Stimulated activated CD8-positive, alpha-beta memory T cell treated with anti-CD3 and anti-CD28 coated beads, Interleukin-12 subunit alpha, Interleukin-12 subunit beta, amount 100 ng/mL, for 24 hours (primary cell): ENCODE measurements around the gene SLC9A5.
A peak's percentile ranks its signal among the peaks of the same experiment; 100 is the strongest.

Experiments
- DNase-seq: peaks from one replicate; pipeline ENCODE4 v3.0.0-alpha.2; 2020; ENCODE audit errors: extremely low read depth

SLC9A5 gene

DNA sequence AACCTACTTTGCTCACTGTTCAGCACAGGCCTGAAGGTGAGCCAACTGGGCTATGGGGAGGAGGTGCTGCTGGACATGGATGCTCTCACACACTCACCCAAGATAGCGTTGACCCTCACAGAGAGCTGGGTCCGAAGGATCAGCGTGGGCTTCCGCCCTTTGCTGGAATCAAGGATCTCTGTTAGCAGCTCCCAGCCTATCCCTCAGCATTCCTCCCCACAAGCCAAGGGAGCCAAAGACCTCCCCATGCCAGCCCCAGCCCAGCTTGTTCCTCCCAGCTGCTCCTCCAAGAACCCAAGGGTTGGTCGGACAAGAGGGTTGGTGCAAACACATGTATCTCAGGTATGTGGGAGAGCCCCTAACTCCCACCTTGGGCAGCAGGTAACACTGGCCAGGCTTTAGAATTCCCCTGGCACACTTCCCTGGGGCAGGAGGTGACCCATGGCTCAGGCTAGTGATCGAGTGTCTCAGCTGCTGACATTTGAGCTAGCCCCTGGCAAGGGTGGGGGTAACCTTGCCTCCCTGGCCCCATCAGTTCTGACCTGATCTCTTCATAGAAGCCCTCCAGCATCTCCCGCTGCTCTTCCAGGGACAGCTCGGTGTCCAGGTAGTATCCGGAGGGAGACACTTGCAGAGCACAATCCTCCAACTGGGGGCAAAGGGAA is 9.8 kb upstream of the SLC9A5 start:
- no peak for DNase-seq

DNA sequence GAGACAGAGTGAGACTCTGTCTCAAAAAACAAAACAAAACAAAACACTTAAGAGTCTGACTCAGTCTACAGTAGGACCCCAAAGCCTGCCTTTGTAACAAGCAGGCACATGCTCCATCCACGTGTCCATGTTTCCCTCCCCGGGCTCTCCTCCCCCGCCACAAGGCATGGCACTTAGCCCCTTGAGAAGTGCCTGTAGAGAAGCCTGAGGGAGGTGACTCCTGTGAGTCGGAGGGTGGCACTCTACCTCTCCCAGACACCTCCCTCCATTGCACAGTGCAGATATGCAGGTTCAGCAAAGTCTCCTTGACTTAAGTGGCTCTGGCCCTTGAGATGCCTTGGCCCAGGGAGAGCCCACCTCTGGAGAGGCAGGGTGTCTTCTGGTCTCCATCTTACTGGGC is 8.3 kb upstream of the SLC9A5 start:
- no peak for DNase-seq

DNA sequence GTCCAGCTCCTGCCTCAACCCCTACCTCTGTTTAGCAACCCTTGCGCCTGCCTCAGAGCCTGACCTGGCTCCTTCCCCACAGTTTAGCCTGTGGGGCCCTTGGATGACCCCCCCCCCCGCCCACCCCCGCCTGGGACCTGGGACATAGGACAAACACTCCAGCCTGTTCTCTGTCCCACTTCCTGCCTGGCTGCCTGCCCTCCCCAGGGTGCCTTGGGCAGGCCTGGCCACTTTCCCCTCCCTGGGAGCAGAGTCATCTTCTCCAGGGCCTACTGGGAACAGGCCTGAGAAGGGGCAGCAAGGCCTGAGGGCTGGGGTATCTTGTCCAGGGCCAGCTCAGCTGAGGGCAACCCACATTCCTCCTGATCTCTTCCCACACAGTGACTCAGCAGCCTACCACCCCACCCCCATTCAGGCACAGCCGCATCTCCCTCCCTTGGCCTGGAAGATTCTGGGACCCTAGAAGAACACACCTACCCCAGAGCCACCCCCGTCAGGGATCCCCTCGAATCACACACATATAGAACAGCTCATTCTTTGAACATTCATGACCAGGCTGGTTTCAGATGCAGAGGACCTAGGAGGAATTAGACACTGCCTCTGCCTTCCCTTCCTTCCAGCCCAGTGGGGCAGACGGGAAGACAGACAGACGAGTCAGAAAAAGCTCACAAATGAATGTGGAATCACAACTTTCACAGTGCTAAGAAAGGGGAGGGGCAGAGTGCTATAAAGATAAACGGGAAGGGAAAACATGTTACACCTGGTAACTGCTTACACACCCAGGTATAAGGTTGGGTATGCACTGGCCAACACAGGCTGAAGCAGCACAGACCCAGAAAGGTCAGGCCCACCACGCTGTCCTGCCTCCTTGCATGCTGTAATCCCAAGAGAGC is 7.5 kb upstream of the SLC9A5 start:
- no peak for DNase-seq

DNA sequence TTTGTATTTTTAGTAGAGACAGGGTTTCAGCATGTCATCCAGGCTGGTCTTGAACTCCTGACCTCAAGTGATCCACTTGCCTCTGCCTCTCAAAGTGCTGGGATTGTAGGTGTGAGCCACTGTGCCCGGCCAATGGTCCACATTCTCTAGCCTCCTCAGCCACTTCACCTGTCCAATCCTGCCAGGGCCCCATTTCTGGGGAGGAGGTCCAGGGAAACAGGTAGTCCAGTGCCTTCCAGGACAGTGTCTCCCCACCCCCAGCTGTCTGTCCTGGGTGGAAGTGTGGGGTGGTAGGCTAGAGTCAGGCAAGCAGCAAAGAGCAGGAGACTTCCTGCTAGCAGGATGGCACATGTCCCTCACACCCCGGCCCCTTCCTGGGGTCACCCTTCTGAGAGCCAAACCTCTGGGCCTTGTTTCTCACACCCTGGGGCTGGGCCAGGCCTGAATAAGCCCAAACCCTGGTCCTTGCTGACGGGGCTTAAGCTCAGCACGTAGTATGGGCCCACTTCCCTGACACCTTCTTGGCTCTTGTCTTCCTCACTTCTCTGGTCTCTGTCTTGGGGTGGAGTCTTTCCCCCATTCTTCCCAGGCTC is 6.5 kb upstream of the SLC9A5 start:
- no peak for DNase-seq

DNA sequence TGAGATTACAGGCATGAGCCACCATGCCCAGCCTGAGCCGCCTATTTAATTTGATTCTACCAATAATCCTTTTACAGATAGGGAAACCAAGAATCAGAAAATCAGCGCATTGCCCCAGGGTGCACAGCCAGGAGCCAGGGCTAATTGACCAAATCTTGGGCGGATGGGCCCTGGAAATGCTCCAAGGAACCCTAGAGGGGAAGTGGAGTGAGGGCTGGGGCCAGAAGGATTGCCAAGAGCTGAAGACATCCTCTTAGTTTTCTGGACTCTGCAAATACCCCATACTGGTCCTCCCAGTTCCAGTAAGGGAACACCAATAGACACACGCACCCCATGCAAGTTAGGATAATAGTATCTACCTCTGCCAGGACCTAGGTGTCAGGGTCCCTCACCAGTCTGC is 5.3 kb upstream of the SLC9A5 start:
- no peak for DNase-seq

DNA sequence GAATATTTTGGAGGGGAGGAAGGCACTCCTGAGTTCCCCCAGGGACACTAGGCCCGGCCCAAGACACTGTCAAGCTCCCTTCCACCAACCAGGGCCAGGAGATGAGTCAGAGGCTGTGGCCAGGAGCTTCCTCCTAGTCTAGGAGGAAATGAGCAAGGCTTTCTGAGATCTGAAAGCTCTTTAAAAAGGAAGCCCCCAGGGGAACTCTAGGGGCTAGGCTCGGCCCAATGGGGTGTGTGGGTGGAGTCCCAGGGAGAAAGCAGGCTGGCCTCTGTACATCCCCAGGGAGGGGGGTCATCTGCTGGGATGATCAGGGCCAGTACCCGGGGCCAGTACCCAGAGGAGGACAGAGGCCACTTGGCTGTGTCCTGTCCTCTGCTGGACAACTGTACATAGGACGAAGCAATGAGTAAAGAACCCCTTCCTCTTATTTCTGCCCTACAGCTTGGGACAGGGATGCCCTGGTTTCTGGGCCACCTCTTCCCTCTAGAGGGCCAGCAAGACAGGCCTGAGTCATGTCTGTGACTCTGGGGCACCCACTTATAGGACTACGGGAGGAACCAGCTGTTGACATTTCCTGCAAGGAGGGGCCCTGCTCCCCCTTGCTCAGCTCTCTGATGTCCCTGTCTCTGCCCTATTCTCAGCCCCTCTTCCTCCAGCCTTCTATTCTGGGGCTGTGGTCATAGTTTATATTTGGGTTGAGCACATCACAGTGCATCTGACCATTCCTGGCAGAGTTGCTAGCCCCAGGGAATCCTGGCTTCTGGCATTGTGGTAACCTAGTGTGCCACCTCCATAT is 4.2 kb upstream of the SLC9A5 start:
- peak; percentile 65 for DNase-seq

DNA sequence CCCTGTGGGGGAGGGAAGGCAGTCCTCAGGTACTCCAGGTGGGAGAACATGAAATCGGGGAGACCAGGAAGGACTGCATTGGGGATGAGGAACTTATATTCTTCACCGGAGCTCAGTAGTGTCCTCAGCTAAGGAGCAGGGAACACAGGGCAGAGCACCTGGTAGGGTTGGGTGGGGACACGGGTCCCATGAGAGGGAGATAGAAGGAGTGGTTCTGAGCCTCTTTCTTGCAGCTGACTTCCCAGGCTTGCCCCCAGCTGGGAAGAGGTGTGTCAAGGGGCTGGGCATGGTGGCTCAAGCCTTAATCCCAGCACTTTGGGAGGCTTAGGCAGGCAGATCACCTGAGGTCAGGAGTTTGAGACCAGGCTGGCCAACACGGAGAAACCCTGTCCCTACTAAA is 3.6 kb upstream of the SLC9A5 start:
- no peak for DNase-seq

DNA sequence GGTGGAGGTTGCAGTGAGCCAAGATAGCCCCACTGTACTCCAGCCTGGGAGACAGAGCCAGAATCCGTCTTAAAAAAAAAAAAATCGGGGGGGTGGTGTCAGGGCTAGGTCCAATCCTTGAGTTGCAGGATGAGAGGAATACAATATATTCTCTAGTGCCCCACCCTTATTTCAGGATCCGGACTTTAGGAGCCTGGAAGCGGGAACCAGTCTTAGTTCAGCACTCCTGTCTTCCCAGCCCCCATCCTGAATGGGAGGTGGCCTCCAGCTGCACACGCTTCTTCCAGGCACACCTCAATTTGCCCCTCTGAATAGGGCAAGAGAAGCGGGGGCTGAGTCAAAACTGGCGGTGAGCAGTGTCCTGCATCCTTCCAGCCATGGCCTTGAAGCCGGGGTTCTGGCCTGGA is 3.1 kb upstream of the SLC9A5 start:
- DNase-seq, result no peak

DNA sequence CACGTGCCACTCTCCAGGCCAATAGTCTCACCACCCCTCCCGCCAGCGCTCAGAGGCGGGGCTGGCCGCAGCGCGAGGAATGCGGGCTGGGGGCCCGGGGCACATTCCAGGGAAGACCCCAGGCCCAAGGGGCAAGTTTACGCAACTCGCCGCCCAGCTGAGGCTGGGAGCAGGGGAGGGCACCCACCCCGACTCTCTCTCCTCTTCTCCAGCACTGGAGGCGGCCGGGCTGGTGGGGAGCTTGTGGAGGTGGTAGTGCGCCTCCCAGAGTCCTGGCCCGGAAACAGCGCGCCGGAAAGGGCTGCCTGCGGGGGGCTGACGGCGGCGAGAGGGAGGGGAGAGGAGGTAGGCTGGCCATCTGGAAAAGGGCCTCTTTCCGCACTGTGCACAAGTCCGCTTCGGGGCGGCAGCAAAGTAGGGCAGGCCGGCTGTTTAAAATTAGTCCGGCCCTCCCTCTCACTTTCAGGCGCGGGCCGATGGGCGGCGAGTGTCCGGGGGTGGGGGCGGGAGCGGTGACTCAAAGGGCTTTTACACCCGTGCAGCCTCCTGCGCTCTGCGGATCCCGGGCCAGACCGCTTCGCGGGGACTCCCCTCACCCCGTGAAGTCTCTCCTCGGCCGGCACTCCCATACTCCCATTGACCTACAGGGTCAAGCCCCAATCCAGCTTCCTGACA is 2.6 kb upstream of the SLC9A5 start:
- DNase-seq, result no peak

DNA sequence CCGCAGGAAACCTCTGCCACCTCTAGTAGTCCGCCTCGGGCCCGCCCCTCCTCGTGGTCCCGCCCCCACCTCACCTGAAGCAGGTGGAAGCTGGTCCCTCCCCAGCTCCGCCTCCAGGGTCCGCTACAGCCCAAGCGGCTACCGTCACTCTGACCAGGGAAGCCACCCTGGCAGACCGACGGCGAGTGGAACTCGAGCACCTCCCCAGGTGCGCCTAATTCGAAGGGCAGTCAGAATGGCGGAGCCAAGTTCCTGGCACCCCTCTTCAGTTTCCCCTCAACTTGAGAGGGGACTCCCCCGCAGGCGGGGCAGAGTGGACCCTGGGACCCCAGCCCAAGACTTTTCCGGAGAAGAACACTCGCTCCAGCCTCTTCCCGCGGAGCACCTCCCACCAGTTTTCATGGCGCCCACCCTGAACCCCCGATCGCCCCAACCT is 2.0 kb upstream of the SLC9A5 start:
- no peak for DNase-seq

DNA sequence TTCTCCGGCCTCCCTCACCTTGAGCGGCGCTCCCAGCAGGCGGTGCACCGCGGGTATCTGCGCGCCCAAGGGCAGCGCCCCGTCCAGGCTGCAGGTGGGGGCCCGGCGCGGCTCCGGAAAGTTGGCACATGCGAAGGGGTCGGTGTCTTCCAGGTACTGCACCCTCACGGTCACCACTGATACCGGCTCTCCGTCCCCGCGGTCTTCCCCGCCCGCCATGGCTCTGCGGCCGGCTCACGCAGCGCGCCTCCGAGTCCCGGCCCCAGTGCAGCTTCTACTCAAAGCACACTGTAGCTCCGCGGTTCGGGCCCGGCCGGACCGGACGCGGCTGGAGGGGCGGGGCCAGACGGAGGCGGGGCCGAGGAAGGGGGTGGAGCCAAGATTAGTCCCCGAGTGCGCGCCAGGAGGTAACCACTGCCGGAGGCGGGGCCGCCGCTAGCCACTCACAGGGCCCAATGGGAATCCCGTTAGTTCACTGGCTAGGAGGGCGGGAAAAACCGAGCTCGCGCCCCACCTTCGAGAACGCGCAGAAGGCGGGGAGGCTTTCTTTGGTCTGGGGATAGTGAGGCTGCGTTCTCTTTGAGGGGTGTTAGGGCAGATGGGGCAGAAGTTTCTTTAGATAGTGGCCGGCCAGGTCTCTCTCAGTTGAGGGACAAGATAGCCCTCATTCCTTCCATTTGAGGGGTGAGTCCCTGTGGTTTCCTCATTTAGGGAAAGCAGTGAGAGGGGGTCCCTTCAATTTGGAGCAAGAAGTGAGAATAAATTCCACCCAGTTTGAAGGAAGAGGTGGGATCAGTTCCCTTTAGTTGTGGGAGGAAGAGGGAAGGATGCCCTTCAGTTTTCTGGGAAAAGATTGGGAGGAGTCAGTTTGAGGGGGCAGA is 1.3 kb upstream of the SLC9A5 start, which contains the start of gene FHOD1:
TSS of gene FHOD1 (minus strand) at position 290 of the 881 bp plus-strand sequence. CDS start at position 219, 71 bp downstream.
- peak; percentile 94 for DNase-seq

DNA sequence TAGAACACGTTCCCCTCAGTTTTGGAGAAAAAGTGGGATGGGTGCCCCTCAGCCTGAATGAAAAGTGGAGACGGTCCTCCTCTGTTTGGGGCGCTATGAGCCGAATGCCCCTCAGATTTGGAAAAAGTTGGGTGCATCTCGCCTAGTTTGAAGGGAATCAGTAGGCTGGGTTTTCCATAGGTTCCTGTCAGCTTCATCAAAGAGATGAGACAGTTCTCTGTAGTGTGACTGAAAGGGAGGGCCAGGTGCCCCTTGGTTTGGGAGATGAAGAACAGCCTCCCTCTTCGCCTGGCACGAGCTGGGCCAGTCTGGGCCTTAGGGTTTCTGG is 742 bp upstream of the SLC9A5 start:
- no peak for DNase-seq

DNA sequence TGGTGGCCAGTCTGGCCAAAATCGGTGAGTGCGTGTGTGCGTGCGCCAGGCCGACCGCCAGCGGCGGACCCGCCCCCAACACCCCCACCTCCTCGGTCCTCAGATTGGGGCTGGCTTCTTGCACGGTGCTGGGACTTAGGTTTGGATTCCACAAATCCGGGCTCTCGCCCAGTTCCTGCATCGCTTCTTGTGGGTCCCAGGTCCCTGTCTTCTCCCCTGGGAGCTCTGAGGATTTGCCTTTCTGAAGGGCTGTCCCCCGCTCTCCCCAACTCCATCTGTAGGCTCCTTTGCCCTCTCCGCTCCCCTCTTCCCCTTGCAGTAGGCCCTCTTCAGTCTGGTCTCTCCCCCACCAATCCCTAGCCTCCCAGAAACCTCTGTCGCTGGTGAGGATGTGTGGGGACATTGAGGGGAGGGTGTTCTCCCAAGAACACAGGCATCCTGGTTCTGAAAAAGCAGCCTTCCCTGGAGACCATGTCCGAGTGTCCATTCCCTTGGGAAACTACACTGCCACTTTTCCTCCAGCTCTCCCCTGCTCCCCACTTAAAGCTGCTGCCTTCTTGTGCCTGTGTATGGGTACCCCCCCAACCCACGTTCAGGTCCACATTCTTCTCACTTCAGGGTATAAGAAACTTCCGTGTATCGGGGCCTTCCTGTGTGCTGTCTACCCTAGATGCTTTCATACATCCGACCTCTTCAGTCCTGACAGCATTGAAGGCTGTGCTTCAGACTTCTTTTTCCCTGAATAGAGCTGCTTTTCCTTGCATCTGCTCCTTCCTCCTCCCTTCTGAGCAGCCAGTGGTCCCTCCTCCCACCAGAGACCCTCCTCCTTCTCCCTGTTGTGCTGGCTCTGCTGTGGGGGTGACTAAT is 632 bp downstream of the SLC9A5 start:
- no peak for DNase-seq

DNA sequence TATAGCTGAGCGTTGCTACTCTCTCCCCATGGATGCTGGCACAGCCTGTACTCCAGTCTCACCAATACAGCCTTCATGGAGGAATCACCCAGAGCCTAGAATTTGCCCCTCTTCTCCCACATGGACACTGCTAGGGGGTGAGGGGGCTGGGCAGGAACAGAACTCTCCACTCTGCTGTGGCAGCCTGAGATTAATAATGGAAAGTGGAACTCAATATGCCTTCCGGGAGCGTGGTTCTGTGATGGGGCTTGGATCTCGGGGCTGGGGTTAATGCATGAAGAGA is 1.2 kb downstream of the SLC9A5 start:
- no peak for DNase-seq

DNA sequence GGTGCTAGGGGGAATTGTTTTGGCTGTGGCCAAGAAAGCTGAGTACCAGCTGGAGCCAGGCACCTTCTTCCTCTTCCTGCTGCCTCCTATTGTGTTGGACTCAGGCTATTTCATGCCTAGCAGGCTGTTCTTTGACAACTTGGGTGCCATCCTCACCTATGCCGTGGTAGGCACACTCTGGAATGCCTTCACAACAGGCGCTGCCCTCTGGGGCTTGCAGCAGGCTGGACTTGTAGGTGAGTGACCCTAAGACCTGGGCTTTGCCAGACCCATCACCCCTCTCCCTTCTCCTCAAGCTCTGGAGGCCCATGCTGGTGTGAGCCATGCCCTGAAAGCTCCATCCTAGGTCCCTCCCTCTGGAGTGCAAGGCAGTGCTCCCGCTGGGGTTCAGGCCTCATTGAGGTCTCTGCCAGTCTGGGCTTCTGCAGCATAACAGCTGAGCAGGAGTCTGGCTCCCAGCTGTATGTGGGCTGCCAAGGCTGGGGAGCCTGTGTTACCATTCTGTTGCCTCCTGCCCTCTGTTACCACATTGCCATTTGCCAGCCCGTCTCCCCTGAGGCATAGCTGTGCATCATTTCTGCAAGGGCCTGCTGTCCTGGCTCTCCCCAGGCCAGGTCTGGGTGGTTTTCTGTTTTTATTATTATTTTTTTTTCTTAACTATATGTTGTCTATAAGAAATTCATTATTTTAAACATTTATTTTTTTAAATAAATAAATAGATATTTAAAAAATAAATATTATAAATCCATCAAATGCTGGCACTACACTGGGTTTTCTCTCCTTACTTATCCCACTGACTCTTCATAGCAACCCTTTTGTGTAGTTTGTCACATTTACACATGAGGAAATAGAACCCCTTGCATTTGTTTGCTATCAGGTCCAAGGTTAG is 4.1 kb downstream of the SLC9A5 start:
- DNase-seq, result no peak

DNA sequence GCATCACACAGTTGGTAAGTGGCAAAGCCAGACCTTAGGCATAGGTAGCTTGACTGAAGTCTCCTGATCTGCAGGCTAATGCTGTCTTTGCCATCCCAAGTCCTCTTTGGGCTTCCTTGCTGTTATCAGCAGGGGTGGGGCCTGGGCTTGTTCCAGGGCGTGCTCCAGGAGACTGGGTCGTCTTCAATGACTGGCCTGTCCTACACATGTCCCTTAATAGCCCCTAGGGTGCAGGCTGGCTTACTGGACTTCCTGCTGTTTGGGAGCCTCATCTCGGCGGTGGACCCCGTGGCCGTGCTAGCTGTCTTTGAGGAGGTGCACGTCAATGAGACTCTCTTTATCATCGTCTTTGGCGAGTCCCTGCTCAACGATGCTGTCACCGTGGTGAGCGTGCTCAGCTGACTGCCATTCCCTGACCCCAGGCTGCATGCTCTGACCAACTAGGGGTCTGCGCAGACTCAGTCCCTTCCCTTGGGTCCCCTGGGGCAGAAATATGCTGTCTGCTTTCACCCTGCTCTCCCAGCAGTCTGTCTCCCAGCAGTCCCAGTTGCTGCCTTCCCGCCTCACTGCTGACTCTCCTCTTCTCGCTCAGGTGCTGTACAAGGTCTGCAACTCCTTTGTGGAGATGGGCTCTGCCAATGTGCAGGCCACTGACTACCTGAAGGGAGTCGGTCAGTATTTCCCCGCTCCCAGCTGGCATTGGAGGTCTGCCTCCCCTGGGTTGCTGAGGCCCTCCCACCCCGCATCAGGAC is 6.2 kb downstream of the SLC9A5 start:
- no peak for DNase-seq

DNA sequence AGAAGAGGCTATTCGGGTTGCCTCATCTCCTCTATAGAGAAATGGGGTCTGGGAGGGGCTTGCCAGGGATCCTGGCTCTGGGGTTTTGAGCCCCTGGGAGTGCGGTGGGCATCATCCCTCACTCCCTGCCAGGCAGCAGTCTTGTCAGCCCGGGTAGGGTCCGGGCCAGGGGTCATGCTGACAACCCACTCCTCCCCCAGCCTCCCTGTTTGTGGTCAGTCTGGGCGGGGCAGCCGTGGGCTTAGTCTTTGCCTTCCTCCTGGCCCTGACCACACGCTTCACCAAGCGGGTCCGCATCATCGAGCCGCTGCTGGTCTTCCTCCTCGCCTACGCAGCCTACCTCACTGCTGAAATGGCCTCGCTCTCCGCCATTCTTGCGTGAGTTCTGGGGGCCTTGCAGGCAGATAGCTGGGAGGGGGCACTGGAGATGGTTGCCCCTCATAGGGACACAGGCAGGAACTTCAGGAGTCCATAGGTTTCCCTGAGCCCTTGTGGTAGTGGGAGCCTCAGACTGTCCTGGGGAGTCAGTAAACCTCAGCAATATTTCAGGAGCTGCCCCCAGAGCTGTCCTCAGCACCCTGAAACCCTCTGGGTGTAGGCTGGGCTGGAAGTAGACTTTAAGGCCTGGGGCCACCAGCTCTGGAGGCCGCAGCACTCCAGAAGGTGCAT is 6.9 kb downstream of the SLC9A5 start:
- no peak for DNase-seq
